Upper lobe of left lung (tissue), 6 donors: ENCODE results near the gene ZNF773. TPM values are rescaled to one million over a fixed set of nuclear protein-coding genes. Genes with fewer than 3 reads are reported as not detected.
"Not testable (repeated sequence)": the region's sequence is repeated elsewhere in the genome, so short reads cannot be mapped to it uniquely, and the experiment has no call there.

ENCODE experiments used
- ATAC-seq, 2 donors: fragments of 200-7000 bp; cut with Tn5 transposase; one replicate each; pipeline ENCODE4 v1.9.1; 2022; ENCODE audit warnings: mild to moderate bottlenecking in 2 of 2, moderate library complexity in 2 of 2; ENCODE audit not compliant: low FRiP score in 2 of 2
- DNase-seq, 2 donors: peaks; one replicate each; pipeline ENCODE4 v3.0.0-alpha.2; 2019 to 2020
- H3K27ac ChIP-seq, 4 donors: fragments of 200-600 bp; sonication (generic); one replicate each; pipeline ENCODE4 v1.5.1; 2016 to 2019
- H3K27me3 ChIP-seq, 4 donors: fragments of 200-600 bp; sonication (generic); one replicate each; pipeline ENCODE4 v1.5.1; 2017 to 2019
- H3K36me3 ChIP-seq, 4 donors: fragments of 200-600 bp; sonication (generic); one replicate each; pipeline ENCODE4 v1.5.1; 2016 to 2019
- H3K4me1 ChIP-seq, 4 donors: fragments of 200-600 bp; sonication (generic); one replicate each; pipeline ENCODE4 v1.5.1; 2018 to 2019
- H3K4me3 ChIP-seq, 4 donors: fragments of 200-600 bp; sonication (generic); one replicate each; pipeline ENCODE4 v1.5.1; 2017 to 2019; ENCODE audit warnings: mild to moderate bottlenecking in 2 of 4, moderate library complexity in 1 of 4
- H3K9me3 ChIP-seq, 4 donors: fragments of 200-600 bp; sonication (generic); one replicate each; pipeline ENCODE4 v1.5.1; 2018 to 2019
- CTCF ChIP-seq, 6 experiments: fragments of 450-650 bp in 4 of 6; fragments of 200-600 bp in 2 of 6; sonication (generic) in 2 of 6; IDR thresholded peaks; one replicate each; pipeline ENCODE4 v1.5.1; 2016 to 2019; ENCODE audit warnings: antibody characterized with exemption in 6 of 6
- EP300 ChIP-seq, 4 donors: sonication (generic); formaldehyde crosslinking; IDR thresholded peaks; one replicate each; pipeline ENCODE4 v1.5.1; 2017; ENCODE audit warnings: antibody characterized with exemption in 4 of 4, control low read depth in 2 of 4
- POLR2A ChIP-seq, 4 donors: fragments of 450-650 bp; IDR thresholded peaks; one replicate each; pipeline ENCODE4 v1.5.1; 2016 to 2017; ENCODE audit warnings: antibody characterized with exemption in 4 of 4, mild to moderate bottlenecking in 2 of 4
- POLR2AphosphoS5 ChIP-seq, 2 donors: sonication (generic); formaldehyde crosslinking; IDR thresholded peaks; one replicate each; pipeline ENCODE4 v1.5.1; 2017; ENCODE audit warnings: antibody characterized with exemption in 2 of 2
- WGBS, 2 donors: methylation state at CpG; one replicate each; pipeline ENCODE4 v1.1.5; 2017 to 2018; 5-methylcytosine and 5-hydroxymethylcytosine counted together
- total RNA-seq, 6 donors: library from RNA; depleted of rRNA in 4 of 6; stranded (reverse); fragments of >200 nt in 4 of 6; gene quantifications; one replicate each; pipeline versions ENCODE4 v1.1.0 to v1.2.1, GENCODE V29; 2016 to 2021
- donor health status: DM: no; HTN: no; CAD: no; lungs with moderate emphysema.
- donor health status: DM: no; HTN: yes; CAD: no; lungs with severe emphysema.

Gene ZNF773
- total RNA-seq, 6 donors from 2014 or later = 5.0 to 12.5 (median 8.0) TPM

- H3K27ac ChIP-seq = no peak overlapping the region
- no peaks in the 10 kb centered on the region for H3K4me1 ChIP-seq
- no peak overlapping the region for H3K4me3 ChIP-seq
- H3K9me3 ChIP-seq = peaks cover 13 to 83% (median 58%) of the 10 kb centered on the region in 4 donors
- DNase-seq (no peak), ATAC-seq (no peak)
- TF ChIP-seq EP300 (IDR thresholded peaks at IDR 0.05) = no peak
- TF ChIP-seq CTCF (IDR thresholded peaks at IDR 0.05) = no peak
- no peak for TF ChIP-seq POLR2A (IDR thresholded peaks at IDR 0.05)
- no peak for TF ChIP-seq POLR2AphosphoS5 (IDR thresholded peaks at IDR 0.05)
- H3K27me3 ChIP-seq = no peaks in the 10 kb centered on the region
- peaks cover 11 to 37% (median 21%) of the 10 kb centered on the region in 4 donors for H3K36me3 ChIP-seq
These were observed 11.7 kb downstream of the ZNF773 start for GRCh38 chr19:57511484-57511883.

- ATAC-seq (no peak), DNase-seq (no peak)
- Histone ChIP-seq H3K27me3 (no peaks in the 10 kb centered on the region), H3K4me3 (no peak overlapping the region), H3K36me3 (peaks cover 0 to 31% (median 15%) of the 10 kb centered on the region in 4 donors), H3K27ac (no peak overlapping the region), H3K9me3 (peaks cover 8 to 81% (median 52%) of the 10 kb centered on the region in 4 donors), H3K4me1 (no peaks in the 10 kb centered on the region)
- WGBS, 2 donors = 94 to 97% methylated on average over 6 of the region's 6 CpGs
- no peak for TF ChIP-seq CTCF (IDR thresholded peaks at IDR 0.05)
- no peak for TF ChIP-seq POLR2AphosphoS5 (IDR thresholded peaks at IDR 0.05)
- no peak for TF ChIP-seq POLR2A (IDR thresholded peaks at IDR 0.05)
- TF ChIP-seq EP300 (IDR thresholded peaks at IDR 0.05) = no peak
These were observed 13.1 kb downstream of the ZNF773 start for GRCh38 chr19:57512845-57513244.

GRCh38 chr19:57515255-57515654 lies 15.5 kb downstream of the ZNF773 start:
- Histone ChIP-seq H3K27me3 (no peaks in the 10 kb centered on the region), H3K36me3 (peaks cover 0 to 31% (median 15%) of the 10 kb centered on the region in 4 donors), H3K4me3 (no peak overlapping the region), H3K4me1 (no peaks in the 10 kb centered on the region), H3K9me3 (peaks cover 4 to 78% (median 43%) of the 10 kb centered on the region in 4 donors), H3K27ac (no peak overlapping the region)
- ATAC-seq (no peak), DNase-seq (no peak)
- TF ChIP-seq POLR2A (IDR thresholded peaks at IDR 0.05) (no peak), EP300 (IDR thresholded peaks at IDR 0.05) (no peak), CTCF (IDR thresholded peaks at IDR 0.05) (no peak), POLR2AphosphoS5 (IDR thresholded peaks at IDR 0.05) (no peak)
- 98 to 99% methylated on average over 5 of the region's 5 CpGs for WGBS, 2 donors

- not testable (repeated sequence) for H3K4me3 ChIP-seq, H3K27ac ChIP-seq, ATAC-seq, DNase-seq, H3K4me1 ChIP-seq, H3K27me3 ChIP-seq
- H3K9me3 ChIP-seq = peaks cover 2 to 65% (median 20%) of the 10 kb centered on the region in 4 donors
- 71 to 72% methylated on average over 4 of the region's 4 CpGs for WGBS, 2 donors
- peaks cover 0 to 31% (median 15%) of the 10 kb centered on the region in 4 donors for H3K36me3 ChIP-seq
These were observed 18.3 kb downstream of the ZNF773 start for GRCh38 chr19:57518021-57518420.

GRCh38 chr19:57527136-57527881 lies 27.6 kb downstream of the ZNF773 start, which contains the start of gene ZNF549:
Gene ZNF549, plus strand, starts transcription at chr19:57527356. Its CDS starts 218 bp downstream, at chr19:57527574.
- TF ChIP-seq EP300 (IDR thresholded peaks at IDR 0.05) (no peak), POLR2AphosphoS5 (IDR thresholded peaks at IDR 0.05) (peak; percentile 65 to 76), POLR2A (IDR thresholded peaks at IDR 0.05) (peak in 2 of 4 donors; percentile 38 to 45), CTCF (IDR thresholded peaks at IDR 0.05) (peak in 2 of 6 experiments; percentile 10 to 27)
- H3K27me3 ChIP-seq = no peaks in the 10 kb centered on the region
- ATAC-seq = peak; percentile 98 to 100
- H3K4me3 ChIP-seq = peak within 1 kb of the TSS; percentile 64 to 89 (median 75)
- WGBS, 2 donors = 4% methylated on average over 24 to 43 of the region's 64 CpGs
- H3K4me1 ChIP-seq = peaks cover 7 to 17% (median 14%) of the 10 kb centered on the region in 4 donors
- peaks cover 0 to 16% (median 4%) of the 10 kb centered on the region in 4 donors for H3K36me3 ChIP-seq
- DNase-seq = peak; percentile 88 to 94
- H3K9me3 ChIP-seq = peaks cover 0 to 23% (median 18%) of the 10 kb centered on the region in 4 donors
- peak within 1 kb of the TSS; percentile 68 to 90 (median 80) for H3K27ac ChIP-seq
